SK-N-SH treated with all-trans-retinoic acid at 6 μM for 48 hours (cell line): ENCODE measurements around the gene B3GNT5.

Experiments used
- ATAC-seq: fragments of 200-7000 bp; cut with Tn5 transposase; 3 replicates; pipeline ENCODE4 v1.9.1; 2020; ENCODE audit warnings: mild to moderate bottlenecking, moderate library complexity
- BACH2 ChIP-seq: fragments of 250-450 bp; sonication (Bioruptor Pico); IDR thresholded peaks from 2 replicates; pipeline ENCODE4 v1.9.0; 2021; ENCODE audit warnings: mild to moderate bottlenecking, borderline replicate concordance
- CSDC2 ChIP-seq: fragments of 250-450 bp; sonication (Bioruptor Pico); IDR thresholded peaks from 2 replicates; pipeline ENCODE4 v1.5.0; 2020; ENCODE audit warnings: mild to moderate bottlenecking, moderate library complexity
- ESRRG ChIP-seq: fragments of 250-450 bp; sonication (Bioruptor Pico); IDR thresholded peaks from 2 replicates; pipeline ENCODE4 v1.6.1; 2021; ENCODE audit warnings: mild to moderate bottlenecking
- ISL1 ChIP-seq: fragments of 250-450 bp; sonication (Bioruptor Pico); IDR thresholded peaks from 2 replicates; pipeline ENCODE4 v2.1.2; 2022; ENCODE audit warnings: mild to moderate bottlenecking, moderate library complexity
- OSR1 ChIP-seq: fragments of 250-450 bp; sonication (Bioruptor Pico); IDR thresholded peaks from 2 replicates; pipeline ENCODE4 v1.8.0; 2022; ENCODE audit warnings: moderate library complexity, mild to moderate bottlenecking, inconsistent platforms
- PPARA ChIP-seq: fragments of 250-450 bp; sonication (Bioruptor Pico); IDR thresholded peaks from 2 replicates; pipeline ENCODE4 v1.5.0; 2020; ENCODE audit warnings: mild to moderate bottlenecking, borderline replicate concordance
- RARB ChIP-seq: fragments of 250-450 bp; sonication (Bioruptor Pico); IDR thresholded peaks from 2 replicates; pipeline ENCODE4 v1.8.0; 2021; ENCODE audit warnings: mild to moderate bottlenecking, moderate library complexity
- TOX ChIP-seq: fragments of 250-450 bp; sonication (Bioruptor Pico); IDR thresholded peaks from 2 replicates; pipeline ENCODE4 v1.8.0; 2021; ENCODE audit warnings: mild to moderate bottlenecking, moderate library complexity, borderline replicate concordance
- ZC3H10 ChIP-seq: fragments of 250-450 bp; sonication (Bioruptor Pico); IDR thresholded peaks from 2 replicates; pipeline ENCODE4 v1.5.1; 2021; ENCODE audit warnings: mild to moderate bottlenecking, moderate library complexity
- ZFP3 ChIP-seq: fragments of 250-450 bp; sonication (Bioruptor Pico); IDR thresholded peaks from 2 replicates; pipeline ENCODE4 v1.5.0; 2020; ENCODE audit warnings: mild to moderate bottlenecking, moderate library complexity
- ZNF565 ChIP-seq: fragments of 450-650 bp; formaldehyde crosslinking; conservative IDR thresholded peaks from 2 replicates; pipeline ENCODE4 v1.5.0; 2020; ENCODE audit warnings: low read depth, mild to moderate bottlenecking, moderate library complexity
- ZNF70 ChIP-seq: fragments of 450-650 bp; formaldehyde crosslinking; IDR thresholded peaks from 2 replicates; pipeline ENCODE4 v1.5.0; 2020; ENCODE audit warnings: mild to moderate bottlenecking, moderate library complexity
- TF ChIP-seq, protein P1 (sequence below): fragments of 250-450 bp; sonication (Bioruptor Pico); IDR thresholded peaks from 2 replicates; pipeline ENCODE4 v1.5.0; 2020; ENCODE audit warnings: mild to moderate bottlenecking, moderate library complexity
- TF ChIP-seq, protein P2 (sequence below): fragments of 250-450 bp; sonication (Bioruptor Pico); IDR thresholded peaks from 2 replicates; pipeline ENCODE4 v1.5.1; 2021; ENCODE audit warnings: mild to moderate bottlenecking, moderate library complexity
- TF ChIP-seq, protein P3 (sequence below): fragments of 250-450 bp; sonication (Bioruptor Pico); IDR thresholded peaks from 2 replicates; pipeline ENCODE4 v1.8.0; 2021; ENCODE audit warnings: low read depth, mild to moderate bottlenecking, moderate library complexity, borderline replicate concordance
- TF ChIP-seq, protein P4 (sequence below): fragments of 250-450 bp; sonication (Bioruptor Pico); IDR thresholded peaks from 2 replicates; pipeline ENCODE4 v1.8.0; 2020; ENCODE audit warnings: mild to moderate bottlenecking, moderate library complexity, borderline replicate concordance

B3GNT5 gene

DNA sequence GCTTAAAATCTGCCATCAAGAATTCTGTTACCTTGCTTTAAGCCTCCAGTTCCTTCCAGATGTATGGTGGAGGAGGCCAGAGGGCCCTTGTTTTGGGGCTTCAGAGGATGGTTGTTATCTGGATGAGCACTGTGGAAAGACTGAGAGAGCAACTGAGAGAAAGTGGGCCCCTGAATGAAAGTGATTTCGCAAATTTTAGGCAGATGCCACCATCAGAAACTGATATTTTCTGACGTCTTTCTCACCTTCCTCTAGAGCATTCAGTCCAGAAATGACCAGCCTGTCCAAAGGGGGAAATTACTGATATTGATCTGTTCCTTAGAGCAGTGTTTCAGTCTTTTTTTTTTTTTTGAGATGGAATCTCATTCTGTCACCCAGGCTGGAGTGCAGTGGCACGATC is 13.4 kb downstream of the B3GNT5 start:
- TF ChIP-seq ZFP3 (CRISPR knock-in tag) (no peak), ZNF70 (CRISPR knock-in tag) (no peak), BACH2 (no peak), OSR1 (CRISPR knock-in tag) (no peak), ZC3H10 (CRISPR knock-in tag) (no peak), ISL1 (CRISPR knock-in tag) (no peak)
- TF ChIP-seq, protein P1, sequence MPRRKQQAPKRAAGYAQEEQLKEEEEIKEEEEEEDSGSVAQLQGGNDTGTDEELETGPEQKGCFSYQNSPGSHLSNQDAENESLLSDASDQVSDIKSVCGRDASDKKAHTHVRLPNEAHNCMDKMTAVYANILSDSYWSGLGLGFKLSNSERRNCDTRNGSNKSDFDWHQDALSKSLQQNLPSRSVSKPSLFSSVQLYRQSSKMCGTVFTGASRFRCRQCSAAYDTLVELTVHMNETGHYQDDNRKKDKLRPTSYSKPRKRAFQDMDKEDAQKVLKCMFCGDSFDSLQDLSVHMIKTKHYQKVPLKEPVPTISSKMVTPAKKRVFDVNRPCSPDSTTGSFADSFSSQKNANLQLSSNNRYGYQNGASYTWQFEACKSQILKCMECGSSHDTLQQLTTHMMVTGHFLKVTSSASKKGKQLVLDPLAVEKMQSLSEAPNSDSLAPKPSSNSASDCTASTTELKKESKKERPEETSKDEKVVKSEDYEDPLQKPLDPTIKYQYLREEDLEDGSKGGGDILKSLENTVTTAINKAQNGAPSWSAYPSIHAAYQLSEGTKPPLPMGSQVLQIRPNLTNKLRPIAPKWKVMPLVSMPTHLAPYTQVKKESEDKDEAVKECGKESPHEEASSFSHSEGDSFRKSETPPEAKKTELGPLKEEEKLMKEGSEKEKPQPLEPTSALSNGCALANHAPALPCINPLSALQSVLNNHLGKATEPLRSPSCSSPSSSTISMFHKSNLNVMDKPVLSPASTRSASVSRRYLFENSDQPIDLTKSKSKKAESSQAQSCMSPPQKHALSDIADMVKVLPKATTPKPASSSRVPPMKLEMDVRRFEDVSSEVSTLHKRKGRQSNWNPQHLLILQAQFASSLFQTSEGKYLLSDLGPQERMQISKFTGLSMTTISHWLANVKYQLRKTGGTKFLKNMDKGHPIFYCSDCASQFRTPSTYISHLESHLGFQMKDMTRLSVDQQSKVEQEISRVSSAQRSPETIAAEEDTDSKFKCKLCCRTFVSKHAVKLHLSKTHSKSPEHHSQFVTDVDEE (CRISPR knock-in tag), result no peak
- ATAC-seq, result no peak

DNA sequence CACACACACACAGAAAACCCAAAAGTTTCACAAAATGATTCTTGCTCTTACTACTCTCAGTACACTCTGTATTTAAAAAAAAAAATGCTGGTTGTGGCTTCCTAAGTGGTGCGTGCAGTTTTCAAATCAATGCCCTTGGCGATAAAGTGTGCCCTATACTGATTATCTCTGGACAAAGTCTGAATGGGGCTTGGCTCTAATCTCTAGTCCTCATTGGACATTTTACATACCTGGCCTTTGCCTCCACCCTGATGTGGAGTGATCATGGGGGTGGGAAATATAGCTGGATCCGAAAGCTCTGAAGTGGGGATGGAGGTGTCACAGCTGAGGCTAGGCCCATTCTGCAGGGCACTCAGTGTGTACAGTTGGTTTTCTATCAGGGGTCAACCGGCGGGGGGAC is 14.1 kb downstream of the B3GNT5 start:
- TF ChIP-seq ESRRG (no peak), TOX (no peak), RARB (no peak), BACH2 (no peak), ZNF70 (CRISPR knock-in tag) (no peak), ZNF565 (no peak)
- TF ChIP-seq, protein P2, sequence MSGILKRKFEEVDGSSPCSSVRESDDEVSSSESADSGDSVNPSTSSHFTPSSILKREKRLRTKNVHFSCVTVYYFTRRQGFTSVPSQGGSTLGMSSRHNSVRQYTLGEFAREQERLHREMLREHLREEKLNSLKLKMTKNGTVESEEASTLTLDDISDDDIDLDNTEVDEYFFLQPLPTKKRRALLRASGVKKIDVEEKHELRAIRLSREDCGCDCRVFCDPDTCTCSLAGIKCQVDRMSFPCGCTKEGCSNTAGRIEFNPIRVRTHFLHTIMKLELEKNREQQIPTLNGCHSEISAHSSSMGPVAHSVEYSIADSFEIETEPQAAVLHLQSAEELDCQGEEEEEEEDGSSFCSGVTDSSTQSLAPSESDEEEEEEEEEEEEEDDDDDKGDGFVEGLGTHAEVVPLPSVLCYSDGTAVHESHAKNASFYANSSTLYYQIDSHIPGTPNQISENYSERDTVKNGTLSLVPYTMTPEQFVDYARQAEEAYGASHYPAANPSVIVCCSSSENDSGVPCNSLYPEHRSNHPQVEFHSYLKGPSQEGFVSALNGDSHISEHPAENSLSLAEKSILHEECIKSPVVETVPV, result no peak
- TF ChIP-seq, protein P1 (CRISPR knock-in tag), result no peak
- TF ChIP-seq, protein P3, sequence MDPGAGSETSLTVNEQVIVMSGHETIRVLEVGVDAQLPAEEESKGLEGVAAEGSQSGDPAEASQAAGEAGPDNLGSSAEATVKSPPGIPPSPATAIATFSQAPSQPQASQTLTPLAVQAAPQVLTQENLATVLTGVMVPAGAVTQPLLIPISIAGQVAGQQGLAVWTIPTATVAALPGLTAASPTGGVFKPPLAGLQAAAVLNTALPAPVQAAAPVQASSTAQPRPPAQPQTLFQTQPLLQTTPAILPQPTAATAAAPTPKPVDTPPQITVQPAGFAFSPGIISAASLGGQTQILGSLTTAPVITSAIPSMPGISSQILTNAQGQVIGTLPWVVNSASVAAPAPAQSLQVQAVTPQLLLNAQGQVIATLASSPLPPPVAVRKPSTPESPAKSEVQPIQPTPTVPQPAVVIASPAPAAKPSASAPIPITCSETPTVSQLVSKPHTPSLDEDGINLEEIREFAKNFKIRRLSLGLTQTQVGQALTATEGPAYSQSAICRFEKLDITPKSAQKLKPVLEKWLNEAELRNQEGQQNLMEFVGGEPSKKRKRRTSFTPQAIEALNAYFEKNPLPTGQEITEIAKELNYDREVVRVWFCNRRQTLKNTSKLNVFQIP (CRISPR knock-in tag), result no peak
- ATAC-seq, result no peak

DNA sequence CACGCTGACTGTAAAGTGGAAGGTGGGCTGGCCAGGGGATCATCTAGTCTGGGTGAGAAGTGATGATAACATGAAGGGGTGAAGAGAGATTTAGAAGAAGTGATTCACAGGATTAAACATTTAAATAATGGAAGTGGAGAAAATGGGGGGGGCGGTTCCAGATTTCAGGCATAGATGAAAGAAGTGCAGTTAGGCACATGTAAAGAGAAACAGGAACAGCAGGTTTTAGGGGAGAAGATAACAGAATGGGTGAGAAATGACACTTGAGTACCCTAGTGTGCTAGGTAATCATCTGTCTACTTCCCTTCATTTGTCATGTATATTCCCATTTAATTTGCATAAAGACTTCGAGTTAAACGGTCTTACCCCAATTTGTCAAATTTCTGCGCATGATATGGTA is 15.3 kb downstream of the B3GNT5 start:
- TF ChIP-seq PPARA (CRISPR knock-in tag) (no peak), ISL1 (CRISPR knock-in tag) (no peak), BACH2 (no peak), CSDC2 (CRISPR knock-in tag) (no peak)
- TF ChIP-seq, protein P2, result no peak
- TF ChIP-seq, protein P4, sequence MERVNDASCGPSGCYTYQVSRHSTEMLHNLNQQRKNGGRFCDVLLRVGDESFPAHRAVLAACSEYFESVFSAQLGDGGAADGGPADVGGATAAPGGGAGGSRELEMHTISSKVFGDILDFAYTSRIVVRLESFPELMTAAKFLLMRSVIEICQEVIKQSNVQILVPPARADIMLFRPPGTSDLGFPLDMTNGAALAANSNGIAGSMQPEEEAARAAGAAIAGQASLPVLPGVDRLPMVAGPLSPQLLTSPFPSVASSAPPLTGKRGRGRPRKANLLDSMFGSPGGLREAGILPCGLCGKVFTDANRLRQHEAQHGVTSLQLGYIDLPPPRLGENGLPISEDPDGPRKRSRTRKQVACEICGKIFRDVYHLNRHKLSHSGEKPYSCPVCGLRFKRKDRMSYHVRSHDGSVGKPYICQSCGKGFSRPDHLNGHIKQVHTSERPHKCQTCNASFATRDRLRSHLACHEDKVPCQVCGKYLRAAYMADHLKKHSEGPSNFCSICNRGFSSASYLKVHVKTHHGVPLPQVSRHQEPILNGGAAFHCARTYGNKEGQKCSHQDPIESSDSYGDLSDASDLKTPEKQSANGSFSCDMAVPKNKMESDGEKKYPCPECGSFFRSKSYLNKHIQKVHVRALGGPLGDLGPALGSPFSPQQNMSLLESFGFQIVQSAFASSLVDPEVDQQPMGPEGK, result no peak
- TF ChIP-seq, protein P3 (CRISPR knock-in tag), result no peak
- no peak for ATAC-seq
